ENCODE measurements around the gene CCNH. TPM values are rescaled to one million over a fixed set of nuclear protein-coding genes. Genes with fewer than 3 reads are reported as not detected.

The CCNH gene
- total RNA-seq (2014; rRNA removed): 59.4 and 71.2 TPM in 2 replicates
- 32.7 TPM for polyA plus RNA-seq (2012)

- DNase-seq (ENCODE audit: low read depth): peak; percentile 98
Measured at GRCh38 chr5:87412630-87413342, at the start of gene CCNH. CCNH (minus strand) TSS chr5:87412930; CDS start chr5:87412794, 136 bp downstream.

- no peak for DNase-seq (ENCODE audit: low read depth)
Measured at GRCh38 chr5:87457706-87458105, 45.0 kb upstream of the CCNH start.

- no peak for DNase-seq (ENCODE audit: low read depth)
Measured at GRCh38 chr5:87453801-87454200, 41.1 kb upstream of the CCNH start.

- DNase-seq (ENCODE audit: low read depth): no peak
Measured at GRCh38 chr5:87452837-87453236, 40.1 kb upstream of the CCNH start.

GRCh38 chr5:87442419-87442818, 29.7 kb upstream of the CCNH start:
- DNase-seq (ENCODE audit: low read depth): no peak

- no peak for DNase-seq (ENCODE audit: low read depth)
Measured at GRCh38 chr5:87438231-87438630, 25.5 kb upstream of the CCNH start.

- no peak for DNase-seq (ENCODE audit: low read depth)
Measured at GRCh38 chr5:87437724-87438123, 25.0 kb upstream of the CCNH start.

GRCh38 chr5:87435144-87435694, 22.5 kb upstream of the CCNH start:
- no peak for DNase-seq (ENCODE audit: low read depth)

GRCh38 chr5:87434461-87434860, 21.7 kb upstream of the CCNH start:
- DNase-seq (ENCODE audit: low read depth): no peak

GRCh38 chr5:87433945-87434344, 21.2 kb upstream of the CCNH start:
- DNase-seq (ENCODE audit: low read depth): no peak

- no peak for DNase-seq (ENCODE audit: low read depth)
Measured at GRCh38 chr5:87432460-87432859, 19.7 kb upstream of the CCNH start.

- DNase-seq (ENCODE audit: low read depth): no peak
Measured at GRCh38 chr5:87430863-87431457, 18.2 kb upstream of the CCNH start.

GRCh38 chr5:87423755-87424154, 11.0 kb upstream of the CCNH start:
- no peak for DNase-seq (ENCODE audit: low read depth)

GRCh38 chr5:87421307-87421706, 8.6 kb upstream of the CCNH start:
- DNase-seq (ENCODE audit: low read depth): peak; percentile 25

- DNase-seq (ENCODE audit: low read depth): no peak
Measured at GRCh38 chr5:87418506-87418905, 5.8 kb upstream of the CCNH start.

GRCh38 chr5:87413343-87413645, 564 bp upstream of the CCNH start:
- no peak for DNase-seq (ENCODE audit: low read depth)

- DNase-seq (ENCODE audit: low read depth): peak; percentile 35
Measured at GRCh38 chr5:87411973-87412629, 629 bp downstream of the CCNH start.

GRCh38 chr5:87411586-87411972, 1.2 kb downstream of the CCNH start:
- no peak for DNase-seq (ENCODE audit: low read depth)

GRCh38 chr5:87410931-87411330, 1.8 kb downstream of the CCNH start:
- peak; percentile 59 for DNase-seq (ENCODE audit: low read depth)

- DNase-seq (ENCODE audit: low read depth): no peak
Measured at GRCh38 chr5:87408204-87408603, 4.5 kb downstream of the CCNH start.

- DNase-seq (ENCODE audit: low read depth): no peak
Measured at GRCh38 chr5:87405472-87406155, 7.1 kb downstream of the CCNH start.

GRCh38 chr5:87404359-87404758, 8.4 kb downstream of the CCNH start:
- no peak for DNase-seq (ENCODE audit: low read depth)

All from LHCN-M2 (cell line).